Measurements from ENCODE around the gene CALCOCO1. TPM values are rescaled to one million over a fixed set of nuclear protein-coding genes. Genes with fewer than 3 reads are reported as not detected.
"Not testable (repeated sequence)": the region's sequence is repeated elsewhere in the genome, so short reads cannot be mapped to it uniquely, and the experiment has no call there.

CALCOCO1 gene
- total RNA-seq, 1 donor from 2014 or later: 110 TPM

DNA sequence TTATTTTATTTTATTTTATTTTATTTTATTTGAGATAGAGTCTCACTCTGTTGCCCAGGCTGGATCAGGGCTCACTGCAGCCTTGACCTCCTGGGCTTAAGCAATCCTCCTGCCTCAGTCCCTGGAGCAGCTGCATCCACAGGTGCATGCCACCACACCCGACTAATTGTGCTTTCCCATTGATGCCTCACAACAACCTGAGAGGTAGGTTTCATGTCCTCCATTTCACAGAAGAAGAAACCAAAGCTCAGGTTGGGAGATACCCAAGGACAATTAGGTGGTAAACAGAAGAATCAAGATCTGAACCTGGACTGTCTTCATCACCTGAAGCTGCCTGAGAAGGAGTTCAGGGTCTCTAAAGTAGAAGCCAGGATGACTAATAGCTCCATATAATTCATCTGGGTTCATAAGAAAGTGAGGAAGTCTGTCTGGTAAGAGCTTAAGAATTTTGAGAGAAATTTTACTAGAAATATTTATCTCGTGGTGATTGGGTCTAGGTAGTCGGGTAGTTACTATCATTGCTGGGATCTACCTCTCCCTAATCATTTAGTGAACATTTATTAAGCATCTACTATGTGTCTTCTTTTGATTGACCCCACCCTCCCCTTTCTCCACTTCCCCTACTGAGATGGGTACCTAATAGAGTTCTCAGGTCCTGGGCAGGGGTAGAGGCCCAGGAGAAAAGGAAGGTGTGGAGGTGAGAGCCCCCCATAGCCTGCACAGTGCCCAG, 28.1 kb downstream of the CALCOCO1 start:
- no peak for DNase-seq

- no peak for DNase-seq
Observed at GRCh38 chr12:53696655-53697331, 30.5 kb downstream of the CALCOCO1 start.

DNA sequence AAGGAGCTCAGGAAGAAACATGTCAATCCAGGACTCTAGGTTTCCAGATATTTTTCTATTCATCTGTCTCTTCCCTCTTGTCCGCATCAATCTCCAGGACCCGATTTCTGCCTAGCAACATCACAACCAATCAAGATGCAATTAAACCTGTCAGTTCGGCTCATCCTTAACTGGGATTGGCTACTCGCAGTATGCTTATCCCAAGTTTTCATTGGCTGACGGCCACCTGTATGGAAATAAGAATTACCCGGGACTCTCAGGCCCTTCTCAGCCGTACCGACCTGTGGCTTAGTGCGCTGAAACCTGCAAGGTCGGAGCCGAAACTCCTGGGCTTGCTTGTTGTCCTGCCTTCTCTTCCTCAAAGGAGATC, 31.0 kb downstream of the CALCOCO1 start:
- peak; percentile 86 for DNase-seq

DNA sequence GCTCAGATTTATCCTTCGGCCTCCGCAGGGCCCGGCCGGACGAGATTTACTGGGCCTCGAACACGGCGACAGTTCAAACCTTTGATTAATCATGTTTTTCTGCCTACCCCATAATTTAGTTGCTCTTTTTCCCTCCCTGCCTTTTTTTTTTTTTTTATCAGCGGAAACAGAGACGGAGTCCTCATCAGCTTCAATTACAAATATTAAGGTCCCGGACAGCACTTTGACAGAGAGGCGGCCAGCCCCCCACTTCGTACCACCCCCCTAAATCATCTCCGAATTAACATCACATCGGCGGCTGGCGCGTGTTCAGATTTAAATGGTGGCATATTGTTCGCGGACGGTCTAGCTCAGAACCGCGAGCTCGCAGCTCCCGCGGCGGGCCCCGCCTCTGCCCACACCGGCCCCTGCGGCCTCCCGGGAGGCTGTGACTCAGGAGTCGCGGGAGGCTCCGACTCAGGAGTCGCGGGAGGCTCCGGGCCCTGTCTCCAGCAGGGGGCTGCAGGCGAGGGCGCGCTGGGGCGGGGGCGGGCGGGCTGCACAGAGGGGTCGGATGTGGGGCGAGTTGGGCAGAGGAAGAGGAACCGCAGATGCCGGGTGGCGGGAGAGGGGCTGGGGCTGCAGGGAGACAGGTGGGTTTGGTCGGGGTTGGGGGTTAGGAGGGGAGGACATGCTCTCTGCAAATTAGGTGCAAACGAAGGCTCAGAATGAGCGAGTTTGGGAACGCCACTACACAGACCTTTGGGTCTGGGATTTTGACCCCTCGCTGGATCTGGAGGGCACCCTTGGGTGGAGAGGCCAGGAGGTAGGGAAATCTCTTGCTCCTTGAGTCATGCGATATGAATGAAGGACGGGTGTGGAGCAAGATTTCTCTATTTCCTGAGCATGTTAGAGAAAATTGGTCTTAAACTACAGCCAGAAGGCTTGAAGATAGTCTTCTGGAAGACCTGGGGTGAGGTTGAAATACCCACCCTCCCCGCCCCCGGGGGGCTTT, 31.8 kb downstream of the CALCOCO1 start:
- DNase-seq: no peak

DNA sequence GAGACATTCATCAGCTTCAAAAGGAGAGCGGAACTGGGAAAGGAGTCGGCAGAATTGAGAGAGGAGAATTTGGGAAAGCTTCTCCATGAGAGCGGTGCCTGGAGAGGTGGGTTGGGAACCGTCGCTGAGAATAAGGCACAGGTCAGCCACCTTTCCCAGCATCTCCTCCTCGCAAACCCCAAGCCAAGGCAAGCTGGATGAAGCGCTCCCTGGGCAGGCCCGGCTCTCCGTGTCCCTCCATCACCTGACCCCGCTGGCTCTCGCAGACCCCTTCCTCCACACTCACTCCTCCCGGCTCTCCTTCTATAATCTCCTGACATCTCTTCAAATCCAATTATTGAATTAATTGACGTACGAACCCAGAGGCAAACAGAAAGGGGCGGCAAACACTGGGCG, 32.5 kb downstream of the CALCOCO1 start:
- DNase-seq: no peak

- DNase-seq: no peak
Observed at GRCh38 chr12:53688134-53688533, 39.1 kb downstream of the CALCOCO1 start.

GRCh38 chr12:53686436-53686835, 40.8 kb downstream of the CALCOCO1 start:
- no peak for DNase-seq

DNA sequence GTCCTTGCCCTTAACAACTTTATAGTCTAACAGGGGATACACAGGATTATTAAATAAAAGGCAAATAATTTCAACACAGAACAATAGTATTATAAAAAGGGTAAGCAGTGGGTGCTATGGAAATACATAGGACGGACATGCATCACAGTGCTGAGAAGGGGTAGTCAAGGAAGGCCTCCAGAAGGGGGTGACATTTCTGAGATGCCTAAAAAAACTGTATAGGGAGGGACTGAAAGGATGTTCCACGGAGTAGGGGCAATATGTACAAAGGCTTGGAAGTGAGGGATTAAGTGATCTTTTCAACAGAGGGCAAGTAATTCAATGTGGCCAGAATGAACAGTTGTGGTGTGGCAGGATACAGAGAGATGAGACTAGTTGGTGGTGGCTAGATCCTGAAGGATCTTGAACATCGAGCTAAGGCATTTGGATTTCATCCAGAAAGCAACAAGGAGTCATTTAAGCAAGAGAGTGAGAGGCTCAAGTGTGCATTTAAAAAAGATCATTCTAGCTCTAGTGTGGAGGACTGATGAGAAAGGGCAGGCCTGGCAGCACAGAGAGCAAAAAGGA, 42.5 kb downstream of the CALCOCO1 start:
- DNase-seq: no peak

GRCh38 chr12:53683983-53684382, 43.3 kb downstream of the CALCOCO1 start:
- DNase-seq: no peak

DNA sequence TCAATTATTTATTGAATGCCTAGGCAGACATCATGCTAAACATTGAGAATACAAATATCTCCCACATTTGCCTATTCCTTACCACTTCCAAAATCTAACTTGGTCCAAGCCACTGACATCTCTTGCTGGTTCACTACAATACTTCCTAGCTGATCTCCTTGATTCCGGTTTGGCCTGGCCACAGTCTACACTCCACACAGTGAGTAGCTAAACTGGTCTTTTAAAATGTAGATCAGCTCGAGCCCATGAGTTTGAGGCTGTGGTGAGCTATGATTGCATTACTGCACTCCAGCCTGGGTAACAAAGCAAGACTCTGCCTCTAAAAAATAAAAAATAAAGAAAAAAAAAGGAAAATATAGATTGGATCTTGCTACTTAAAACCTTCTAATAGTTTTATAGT, 43.8 kb downstream of the CALCOCO1 start:
- no peak for DNase-seq

GRCh38 chr12:53680061-53680460, 47.2 kb downstream of the CALCOCO1 start:
- not testable (repeated sequence) for DNase-seq

DNA sequence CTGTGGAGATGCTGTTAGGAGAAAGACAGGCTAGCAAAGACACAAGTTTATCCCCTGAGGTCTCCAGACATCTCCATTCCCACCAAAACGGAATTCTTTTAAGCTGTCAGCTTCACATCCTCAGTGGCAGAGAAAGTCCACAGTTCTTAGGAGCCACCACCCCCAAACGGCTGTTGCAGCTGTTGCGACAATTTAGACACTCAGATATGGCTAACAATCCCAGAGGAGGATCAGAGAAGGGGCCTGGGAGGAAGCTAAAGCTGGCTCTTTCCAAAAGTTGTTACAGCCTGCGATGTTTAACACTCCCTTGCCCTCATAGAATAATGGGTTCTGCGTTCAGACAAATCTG, 49.5 kb downstream of the CALCOCO1 start:
- peak; percentile 68 for DNase-seq

DNA sequence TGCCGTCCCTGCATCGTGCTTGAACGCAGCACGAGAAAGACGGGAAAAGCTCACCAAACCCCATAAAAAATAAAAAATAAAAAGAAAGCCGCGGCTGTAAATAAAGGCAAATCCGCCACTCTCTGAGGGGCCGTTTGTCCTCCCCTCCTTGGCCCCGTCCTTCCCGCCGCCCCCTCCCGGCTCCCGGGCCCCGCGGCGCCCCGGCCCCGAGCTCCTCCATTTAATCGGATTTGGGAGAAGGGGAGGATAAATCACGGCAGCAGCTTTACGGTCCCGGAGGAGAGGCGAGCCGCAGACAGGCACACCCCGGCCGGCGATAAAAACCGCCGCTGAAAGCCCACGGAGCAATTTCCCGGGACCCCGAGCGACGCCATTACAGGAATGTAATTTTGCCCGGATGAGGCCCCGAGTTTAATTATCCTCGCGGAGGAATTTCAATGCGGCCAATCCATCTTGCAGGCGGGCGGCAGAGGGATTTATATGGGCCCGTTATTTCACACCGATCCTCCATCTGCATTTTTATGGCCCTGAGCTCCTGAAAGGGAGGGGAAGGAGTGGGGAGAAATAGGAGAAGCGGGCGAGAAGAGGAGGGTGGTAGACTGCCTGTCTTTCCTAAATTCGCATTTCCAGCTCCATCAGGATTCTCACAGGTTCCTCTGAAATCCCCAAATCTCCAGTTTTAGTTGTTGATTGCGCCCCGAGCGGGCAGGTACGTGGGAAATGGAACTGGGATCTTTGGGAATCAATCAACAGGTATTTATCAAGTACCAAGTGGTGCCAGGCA, 50.0 kb downstream of the CALCOCO1 start:
- peak; percentile 43 for DNase-seq

GRCh38 chr12:53676656-53677015, 50.6 kb downstream of the CALCOCO1 start:
- DNase-seq: peak; percentile 81

DNA sequence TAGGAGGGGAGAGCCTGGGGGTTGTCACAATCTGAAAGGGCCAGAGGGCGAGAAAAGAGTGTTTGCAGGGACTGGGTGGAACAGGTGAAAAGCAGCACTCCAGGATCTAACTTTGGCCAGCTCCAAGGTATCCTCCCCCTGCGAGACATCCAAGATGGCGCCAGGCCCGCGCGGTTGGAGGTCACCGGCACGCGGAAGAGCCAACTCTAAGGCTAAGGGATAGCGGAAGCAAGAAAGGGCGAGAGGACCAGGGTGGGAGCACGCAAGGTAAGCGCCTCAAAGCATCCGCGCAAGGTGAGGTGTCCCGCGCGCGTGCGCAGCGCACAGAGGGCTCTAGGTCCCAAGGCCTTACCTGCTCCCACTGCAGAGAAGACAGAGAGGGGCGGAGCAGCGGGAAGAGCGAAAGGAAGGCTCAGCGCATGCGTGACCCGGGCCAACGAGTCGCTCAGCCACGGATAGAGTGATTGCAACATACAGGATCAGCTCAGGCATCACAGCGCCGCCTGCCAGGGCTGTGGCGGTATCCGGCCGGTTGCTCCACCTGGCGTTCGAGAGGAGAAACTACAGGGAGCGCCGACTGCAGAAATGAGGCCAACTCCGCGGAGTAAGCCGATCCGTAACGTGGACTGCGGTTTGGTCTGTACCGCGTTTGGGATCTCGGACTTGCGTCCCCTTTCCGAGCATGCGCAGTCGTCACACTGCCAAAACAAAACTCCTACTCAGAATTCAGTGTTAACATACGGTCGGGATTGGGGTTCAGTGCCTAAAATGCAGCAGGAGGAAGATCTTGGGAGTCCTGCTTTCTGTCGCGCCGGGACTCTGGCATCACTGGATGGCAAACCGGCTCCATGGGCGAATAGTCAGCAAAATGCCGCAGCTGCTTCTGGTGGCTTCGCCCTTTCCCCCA, 51.3 kb downstream of the CALCOCO1 start, which contains the start of gene ATP5MC2:
Gene ATP5MC2, minus strand, starts transcription at position 383 of the 907 bp plus-strand sequence. CDS start 3,469 bp downstream, outside the sequence.
- peak; percentile 100 for DNase-seq

GRCh38 chr12:53674977-53675700, 52.1 kb downstream of the CALCOCO1 start:
- DNase-seq: no peak

DNA sequence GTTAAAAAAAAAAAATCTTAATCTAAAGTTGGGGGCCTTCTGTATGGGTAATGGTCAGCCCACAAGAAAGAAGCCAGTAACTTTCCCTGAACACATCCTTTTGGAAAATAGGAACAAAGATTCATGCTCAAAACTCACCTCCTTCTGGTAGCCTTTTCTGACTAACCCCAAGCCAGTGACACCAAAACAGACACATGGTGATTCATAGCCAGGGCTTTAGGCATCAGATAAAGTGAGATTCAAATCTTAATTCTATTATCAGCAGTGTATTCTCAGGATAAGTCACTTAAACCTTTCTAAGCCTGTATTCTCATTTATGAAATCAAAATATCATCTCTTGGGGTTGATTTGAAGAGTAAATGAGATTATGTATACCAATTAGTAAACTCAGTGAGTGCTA, 56.3 kb downstream of the CALCOCO1 start:
- DNase-seq: no peak

DNA sequence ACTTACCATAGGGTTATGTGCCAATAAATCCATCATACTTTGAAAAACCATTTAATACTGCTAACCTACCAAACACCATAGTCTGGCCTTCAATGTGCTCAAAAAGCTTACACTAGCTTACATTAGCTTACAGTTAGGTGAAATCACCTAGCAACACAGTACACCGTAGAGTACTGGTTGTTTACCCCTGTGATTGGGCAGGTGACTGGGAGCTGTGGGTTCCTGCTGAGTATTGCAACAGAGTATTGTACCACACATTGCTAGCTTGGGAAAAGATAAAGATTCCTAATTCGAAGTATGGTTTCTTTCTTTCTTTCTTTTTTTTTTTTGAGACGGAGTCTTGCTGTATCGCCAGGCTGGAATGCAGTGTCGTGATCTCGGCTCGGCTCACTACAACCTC, 56.9 kb downstream of the CALCOCO1 start:
- no peak for DNase-seq

DNA sequence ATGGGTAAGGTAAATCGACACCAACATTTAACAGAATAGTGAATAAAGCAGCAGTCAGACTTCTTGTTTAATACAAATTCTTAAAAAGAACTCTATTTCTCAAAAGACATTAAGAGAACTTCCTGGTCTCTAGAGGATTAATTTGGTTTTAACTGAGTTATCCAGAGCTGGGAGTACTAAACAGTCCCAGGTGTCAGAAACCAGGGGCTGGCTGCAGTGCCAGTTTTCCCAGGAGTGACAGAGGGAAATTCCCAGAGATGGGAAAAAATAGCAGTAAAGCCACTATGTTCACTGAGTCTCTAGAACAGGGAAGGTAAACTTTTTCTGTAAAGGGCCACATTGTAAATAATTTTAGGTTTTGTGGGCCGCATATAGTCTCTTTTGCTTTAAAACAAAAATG, 60.2 kb downstream of the CALCOCO1 start:
- no peak for DNase-seq

GRCh38 chr12:53664936-53665335, 62.3 kb downstream of the CALCOCO1 start:
- no peak for DNase-seq
